Gastroesophageal sphincter (tissue), 4 donors: ENCODE results near the gene DACT2. TPM values are rescaled to one million over a fixed set of nuclear protein-coding genes. Genes with fewer than 3 reads are reported as not detected.

Source experiments
- ATAC-seq: fragments of 150-250 bp; one replicate; pipeline ENCODE4 v1.9.1; 2016; ENCODE audit warnings: mild to moderate bottlenecking, moderate library complexity
- H3K27ac ChIP-seq, 4 donors: fragments of 200-600 bp; sonication (generic) in 3 of 4; 1 replicate in 3 of 4; 2 replicates in 1 of 4; pipeline ENCODE4 v1.5.1; 2016 to 2019
- H3K27me3 ChIP-seq: fragments of 200-600 bp; sonication (generic); one replicate; pipeline ENCODE4 v1.5.1; 2019
- H3K36me3 ChIP-seq, 2 donors: fragments of 200-600 bp; sonication (generic); one replicate each; pipeline ENCODE4 v1.5.1; 2019; ENCODE audit warnings: control low read depth in 1 of 2
- H3K4me1 ChIP-seq, 3 donors: fragments of 200-600 bp; sonication (generic); 1 replicate in 2 of 3; 2 replicates in 1 of 3; pipeline ENCODE4 v1.5.1; 2016 to 2019; ENCODE audit warnings: control low read depth in 2 of 3
- H3K4me3 ChIP-seq, 2 donors: fragments of 200-600 bp; sonication (generic); one replicate each; pipeline ENCODE4 v1.5.1; 2019; ENCODE audit warnings: mild to moderate bottlenecking in 1 of 2, moderate library complexity in 1 of 2
- H3K9me3 ChIP-seq, 3 donors: fragments of 200-600 bp; sonication (generic); one replicate each; pipeline ENCODE4 v1.5.1; 2017 to 2019; ENCODE audit warnings: control low read depth in 2 of 3
- EP300 ChIP-seq: sonication (generic); formaldehyde crosslinking; IDR thresholded peaks from one replicate; pipeline ENCODE4 v1.6.1; 2017; ENCODE audit warnings: antibody characterized with exemption, mild to moderate bottlenecking
- POLR2A ChIP-seq, 2 donors: fragments of 450-650 bp; IDR thresholded peaks; one replicate each; pipeline ENCODE4 v1.6.1; 2017; ENCODE audit warnings: antibody characterized with exemption in 2 of 2, mild to moderate bottlenecking in 2 of 2, moderate library complexity in 1 of 2
- POLR2AphosphoS5 ChIP-seq: sonication (generic); formaldehyde crosslinking; IDR thresholded peaks from one replicate; pipeline ENCODE4 v1.6.1; 2017; ENCODE audit warnings: antibody characterized with exemption
- WGBS, 2 donors: methylation state at CpG; one replicate each; pipeline ENCODE4 v1.1.5; 2018; ENCODE audit warnings: low coverage in 1 of 2; 5-methylcytosine and 5-hydroxymethylcytosine counted together
- total RNA-seq, 4 donors: library from RNA; depleted of rRNA; stranded (reverse); fragments of >200 nt; gene quantifications; one replicate each; pipeline ENCODE4 v1.1.0, GENCODE V29; 2016
- TF ChIP-seq, protein P1 (sequence below), 4 experiments: fragments of 200-600 bp in 2 of 4; fragments of 450-650 bp in 2 of 4; sonication (generic) in 1 of 4; IDR thresholded peaks; one replicate each; pipeline ENCODE4 v1.5.1; 2017 to 2019; ENCODE audit warnings: antibody characterized with exemption in 4 of 4, mild to moderate bottlenecking in 2 of 4, moderate library complexity in 2 of 4

DACT2 gene
- total RNA-seq, 4 donors from 2014 or later, result 0.54 to 4.3 (median 1.5) TPM

DNA sequence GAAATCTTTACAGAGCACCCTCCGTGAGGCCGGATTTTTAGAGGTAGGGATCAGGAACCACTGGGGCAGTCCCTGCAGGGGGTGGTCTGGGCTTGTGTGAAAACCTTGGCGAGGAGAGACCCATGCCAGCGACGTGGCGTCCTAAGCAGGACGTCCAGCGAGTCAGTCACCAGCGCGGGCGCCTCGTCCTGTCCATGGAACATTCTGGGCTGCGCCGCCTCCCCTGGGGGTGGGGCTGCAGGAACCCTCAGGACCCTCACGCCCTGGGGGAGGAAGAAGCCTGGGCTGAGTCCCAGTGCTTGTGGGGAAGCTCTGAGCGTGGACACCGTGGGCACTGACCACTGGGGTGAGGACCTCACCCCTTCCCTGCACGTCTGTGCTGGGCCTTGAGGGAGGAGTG is 25.7 kb upstream of the DACT2 start:
- Histone ChIP-seq H3K4me3 (no peak overlapping the region), H3K4me1 (no peaks in the 10 kb centered on the region), H3K27me3 (peaks cover 49% of the 10 kb centered on the region), H3K27ac (no peak overlapping the region), H3K9me3 (no peaks in the 10 kb centered on the region), H3K36me3 (no peaks in the 10 kb centered on the region)
- WGBS, 2 donors, result 93% methylated on average over 6 of the region's 18 CpGs; no CpG with 5 or more reads in 1 of the 2 donors
- TF ChIP-seq POLR2AphosphoS5 (no peak), EP300 (no peak), POLR2A (IDR thresholded peaks at IDR 0.05) (no peak)
- TF ChIP-seq, protein P1, sequence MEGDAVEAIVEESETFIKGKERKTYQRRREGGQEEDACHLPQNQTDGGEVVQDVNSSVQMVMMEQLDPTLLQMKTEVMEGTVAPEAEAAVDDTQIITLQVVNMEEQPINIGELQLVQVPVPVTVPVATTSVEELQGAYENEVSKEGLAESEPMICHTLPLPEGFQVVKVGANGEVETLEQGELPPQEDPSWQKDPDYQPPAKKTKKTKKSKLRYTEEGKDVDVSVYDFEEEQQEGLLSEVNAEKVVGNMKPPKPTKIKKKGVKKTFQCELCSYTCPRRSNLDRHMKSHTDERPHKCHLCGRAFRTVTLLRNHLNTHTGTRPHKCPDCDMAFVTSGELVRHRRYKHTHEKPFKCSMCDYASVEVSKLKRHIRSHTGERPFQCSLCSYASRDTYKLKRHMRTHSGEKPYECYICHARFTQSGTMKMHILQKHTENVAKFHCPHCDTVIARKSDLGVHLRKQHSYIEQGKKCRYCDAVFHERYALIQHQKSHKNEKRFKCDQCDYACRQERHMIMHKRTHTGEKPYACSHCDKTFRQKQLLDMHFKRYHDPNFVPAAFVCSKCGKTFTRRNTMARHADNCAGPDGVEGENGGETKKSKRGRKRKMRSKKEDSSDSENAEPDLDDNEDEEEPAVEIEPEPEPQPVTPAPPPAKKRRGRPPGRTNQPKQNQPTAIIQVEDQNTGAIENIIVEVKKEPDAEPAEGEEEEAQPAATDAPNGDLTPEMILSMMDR (IDR thresholded peaks at IDR 0.05), result no peak
- ATAC-seq, result no peak

DNA sequence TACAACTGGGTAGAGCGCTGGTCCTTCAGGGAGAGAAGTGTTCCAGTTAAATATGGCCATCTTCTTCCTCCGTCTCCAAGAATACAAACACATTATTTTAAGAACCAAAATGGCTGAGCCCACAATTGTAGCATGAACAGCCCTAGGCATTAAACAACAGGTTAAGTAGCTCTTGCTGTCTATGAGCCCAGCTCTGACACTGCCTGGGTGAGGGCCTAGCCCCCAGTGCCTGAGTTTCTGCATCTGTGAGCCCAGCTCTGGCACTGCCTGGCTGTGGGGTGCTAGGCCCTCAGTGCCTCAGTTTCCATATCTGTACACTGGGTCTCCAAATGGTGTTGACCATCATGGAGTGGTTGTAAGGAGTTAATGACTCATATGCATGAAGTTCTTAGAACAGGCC is 24.8 kb upstream of the DACT2 start:
- Histone ChIP-seq H3K27ac (no peak overlapping the region), H3K4me1 (no peaks in the 10 kb centered on the region), H3K27me3 (peaks cover 49% of the 10 kb centered on the region), H3K4me3 (no peak overlapping the region), H3K9me3 (no peaks in the 10 kb centered on the region), H3K36me3 (no peaks in the 10 kb centered on the region)
- no peak for TF ChIP-seq POLR2A (IDR thresholded peaks at IDR 0.05)
- TF ChIP-seq, protein P1 (IDR thresholded peaks at IDR 0.05), result no peak
- TF ChIP-seq EP300, result no peak
- TF ChIP-seq POLR2AphosphoS5, result no peak
- WGBS, 2 donors, result 100% methylated on average over 2 of the region's 2 CpGs; no CpG with 5 or more reads in 1 of the 2 donors
- ATAC-seq, result no peak

DNA sequence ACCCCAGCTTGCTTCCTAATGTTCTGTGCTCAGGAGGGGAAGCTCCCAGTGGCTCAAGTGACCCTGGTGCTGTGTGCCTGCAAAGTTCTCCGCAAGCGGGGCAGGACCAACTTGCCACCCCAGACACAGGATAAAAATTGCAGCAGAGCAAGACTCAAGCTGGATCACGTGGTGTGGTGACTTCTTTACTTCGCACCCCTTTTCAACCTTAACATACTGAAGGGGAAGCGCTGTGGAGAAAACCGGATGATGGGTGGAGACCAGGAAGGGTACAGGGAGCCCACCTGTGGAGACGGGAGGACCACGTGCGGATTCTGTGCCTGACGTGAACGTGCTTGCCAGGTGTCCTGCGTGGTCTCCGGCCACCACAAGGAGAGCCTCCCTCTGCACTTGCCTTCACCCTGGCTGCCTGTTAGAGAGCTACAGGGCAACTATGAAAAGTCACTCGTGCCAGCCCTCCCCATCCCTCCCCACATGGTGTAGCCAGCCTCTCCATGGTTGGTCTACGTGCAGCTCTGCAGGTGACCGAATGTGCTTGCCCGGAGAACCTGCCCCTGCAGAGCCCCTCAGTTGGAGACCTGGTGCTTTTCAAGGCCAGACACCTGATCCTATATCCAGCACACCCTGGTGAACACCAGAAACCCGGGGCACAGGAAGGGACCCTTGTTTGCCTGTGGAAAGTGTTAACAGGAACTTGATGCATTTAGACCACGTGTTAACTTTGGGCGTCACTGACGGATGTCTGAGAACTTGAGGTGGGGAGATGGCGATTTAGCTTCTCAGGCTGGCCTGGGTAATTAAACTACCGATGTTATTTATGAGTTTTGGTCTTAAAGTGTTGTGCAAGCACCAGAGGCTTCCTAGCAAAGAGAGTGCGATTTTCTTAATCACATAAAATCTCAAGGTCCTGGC is 23.9 kb upstream of the DACT2 start:
- no peak overlapping the region for H3K4me3 ChIP-seq
- no peaks in the 10 kb centered on the region for H3K36me3 ChIP-seq
- no peak overlapping the region for H3K27ac ChIP-seq
- H3K4me1 ChIP-seq, result no peaks in the 10 kb centered on the region
- peaks cover 49% of the 10 kb centered on the region for H3K27me3 ChIP-seq
- no peak for ATAC-seq
- WGBS, 2 donors, result 59 to 69% methylated on average over 7 to 11 of the region's 24 CpGs
- TF ChIP-seq POLR2AphosphoS5 (no peak), EP300 (no peak), POLR2A (IDR thresholded peaks at IDR 0.05) (no peak)
- TF ChIP-seq, protein P1 (IDR thresholded peaks at IDR 0.05), result no peak
- no peaks in the 10 kb centered on the region for H3K9me3 ChIP-seq

DNA sequence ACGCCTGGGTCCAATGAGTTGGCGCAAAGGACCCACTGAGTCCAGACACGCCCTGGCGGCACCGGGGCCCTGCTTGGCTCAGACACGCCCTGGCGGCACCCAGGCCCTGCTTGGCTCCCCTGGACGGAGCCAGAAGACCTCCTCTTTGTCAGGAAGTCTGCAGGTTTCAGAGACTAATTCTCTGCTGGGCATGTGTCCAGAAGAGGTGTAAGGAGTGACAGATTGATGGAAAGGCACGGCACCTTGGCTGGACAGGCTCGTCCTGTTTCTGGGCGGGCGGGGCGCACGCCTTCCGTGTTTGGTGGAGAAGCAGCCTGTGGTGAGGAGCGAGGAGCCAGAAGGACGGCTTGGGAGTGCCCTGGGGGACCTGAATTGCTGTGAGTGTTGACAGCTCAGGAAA is 23.1 kb upstream of the DACT2 start:
- H3K4me3 ChIP-seq, result no peak overlapping the region
- no peaks in the 10 kb centered on the region for H3K4me1 ChIP-seq
- H3K9me3 ChIP-seq, result no peaks in the 10 kb centered on the region
- no peak overlapping the region for H3K27ac ChIP-seq
- WGBS, 2 donors, result 80% methylated on average over 1 of the region's 17 CpGs; no CpG with 5 or more reads in 1 of the 2 donors
- no peak for ATAC-seq
- TF ChIP-seq, protein P1 (IDR thresholded peaks at IDR 0.05), result no peak
- no peak for TF ChIP-seq POLR2AphosphoS5
- no peak for TF ChIP-seq POLR2A (IDR thresholded peaks at IDR 0.05)
- TF ChIP-seq EP300, result no peak
- peaks cover 49% of the 10 kb centered on the region for H3K27me3 ChIP-seq
- H3K36me3 ChIP-seq, result no peaks in the 10 kb centered on the region
